Neuronal stem cell (in vitro differentiated cells): ENCODE data around the gene DARS2.

Source experiments
- DNase-seq: peaks from one replicate; pipeline ENCODE4 v3.0.0-alpha.2; 2013; ENCODE audit warnings: low spot score
- H2AFZ ChIP-seq: one replicate; pipeline ENCODE4 v1.6.1; 2013; ENCODE audit warnings: mild to moderate bottlenecking, low read length, inconsistent platforms
- H2AK5ac ChIP-seq: 2 replicates; pipeline ENCODE4 v1.6.1; 2013; ENCODE audit warnings: low read depth, mild to moderate bottlenecking, inconsistent platforms, low read length, moderate library complexity, mixed read lengths
- H2BK120ac ChIP-seq: 2 replicates; pipeline ENCODE4 v1.6.1; 2013; ENCODE audit warnings: low read depth, mild to moderate bottlenecking, inconsistent platforms, low read length, moderate library complexity, mixed read lengths
- H2BK12ac ChIP-seq: one replicate; pipeline ENCODE4 v1.6.1; 2013; ENCODE audit warnings: low read length, inconsistent platforms
- H2BK15ac ChIP-seq: 2 replicates; pipeline ENCODE4 v1.6.1; 2013; ENCODE audit warnings: mild to moderate bottlenecking, low read length, inconsistent platforms, mixed read lengths
- H2BK5ac ChIP-seq: one replicate; pipeline ENCODE4 v1.6.1; 2013; ENCODE audit warnings: inconsistent platforms, mild to moderate bottlenecking, low read length, moderate library complexity
- H3K14ac ChIP-seq: one replicate; pipeline ENCODE4 v1.6.1; 2013; ENCODE audit warnings: low read length, inconsistent platforms
- H3K18ac ChIP-seq: 2 replicates; pipeline ENCODE4 v1.6.1; 2013; ENCODE audit warnings: low read length, inconsistent platforms
- H3K23ac ChIP-seq: 2 replicates; pipeline ENCODE4 v1.6.1; 2013; ENCODE audit warnings: low read depth, mild to moderate bottlenecking, mixed read lengths, low read length, inconsistent platforms; ENCODE audit not compliant: poor library complexity
- H3K27ac ChIP-seq: replicated peaks from 3 replicates; pipeline ENCODE4 v1.5.1; 2013; ENCODE audit warnings: low read length, inconsistent platforms
- H3K27me3 ChIP-seq, 3 experiments: 2 replicates each; pipeline ENCODE4 v1.6.1; 2013; ENCODE audit warnings: low read length in 3 of 3, mild to moderate bottlenecking in 2 of 3, inconsistent platforms in 1 of 3, low read depth in 1 of 3, mixed read lengths in 1 of 3, moderate library complexity in 1 of 3; ENCODE audit not compliant: control insufficient read depth in 3 of 3, insufficient read depth in 3 of 3
- H3K36me3 ChIP-seq, 2 donors: replicated peaks in 1 of 2; 2 replicates each; pipeline ENCODE4 v1.6.1; 2013; ENCODE audit warnings: low read length in 2 of 2; ENCODE audit not compliant: control insufficient read depth in 2 of 2, insufficient read depth in 2 of 2
- H3K4ac ChIP-seq: 2 replicates; pipeline ENCODE4 v1.6.1; 2013; ENCODE audit warnings: inconsistent platforms, mild to moderate bottlenecking, low read length, moderate library complexity
- H3K4me1 ChIP-seq, 2 donors: 1 replicate in 1 of 2; 2 replicates in 1 of 2; pipeline ENCODE4 v1.6.1; 2013; ENCODE audit warnings: low read length in 2 of 2, low read depth in 1 of 2; ENCODE audit not compliant: control insufficient read depth in 2 of 2, insufficient read depth in 1 of 2
- H3K4me2 ChIP-seq: one replicate; pipeline ENCODE4 v1.6.1; 2013; ENCODE audit warnings: mild to moderate bottlenecking, low read length, inconsistent platforms; ENCODE audit not compliant: insufficient read depth, poor library complexity, severe bottlenecking
- H3K4me3 ChIP-seq, 2 donors: 2 replicates each; pipeline ENCODE4 v1.5.1; 2013; ENCODE audit warnings: low read length in 2 of 2, mild to moderate bottlenecking in 2 of 2, inconsistent platforms in 1 of 2, moderate library complexity in 1 of 2
- H3K79me1 ChIP-seq: one replicate; pipeline ENCODE4 v1.6.1; 2013; ENCODE audit warnings: low read depth, mild to moderate bottlenecking, inconsistent platforms, low read length, moderate library complexity
- H3K9ac ChIP-seq: one replicate; pipeline ENCODE4 v1.6.1; 2013; ENCODE audit warnings: mild to moderate bottlenecking, low read depth, low read length, inconsistent platforms; ENCODE audit not compliant: poor library complexity
- H3K9me3 ChIP-seq, 2 donors: replicated peaks in 1 of 2; 2 replicates each; pipeline versions ENCODE3 to v1.6.1; 2013; ENCODE audit warnings: low read length in 2 of 2, mild to moderate bottlenecking in 2 of 2, inconsistent platforms in 1 of 2, low read depth in 1 of 2, mixed read lengths in 1 of 2, moderate library complexity in 1 of 2; ENCODE audit not compliant: control insufficient read depth in 2 of 2, insufficient read depth in 1 of 2
- H4K8ac ChIP-seq: one replicate; pipeline ENCODE4 v1.6.1; 2013; ENCODE audit warnings: low read depth, mild to moderate bottlenecking, inconsistent platforms, low read length, moderate library complexity
- H4K91ac ChIP-seq: one replicate; pipeline ENCODE4 v1.6.1; 2013; ENCODE audit warnings: low read length, low read depth, mild to moderate bottlenecking, inconsistent platforms; ENCODE audit not compliant: poor library complexity
- WGBS, 2 donors: extraction: QIAGEN DNeasy Blood & Tissue Kit; methylation state at CpG; one replicate each; pipeline ENCODE4 v1.1.7; 2013; ENCODE audit warnings: missing lambda C conversion rate in 2 of 2, mixed read lengths in 1 of 2; ENCODE audit not compliant: insufficient read length in 2 of 2, insufficient replicate concordance in 1 of 2; ENCODE audit errors: extremely low coverage in 2 of 2; 5-methylcytosine and 5-hydroxymethylcytosine counted together

The DARS2 gene

GRCh38 chr1:173884701-173885100, 60.2 kb downstream of the DARS2 start:
- WGBS, 2 donors = no CpG with 5 or more reads among the region's 5 CpGs

GRCh38 chr1:173886746-173887611, 62.5 kb downstream of the DARS2 start:
- no peak overlapping the region for H4K91ac ChIP-seq
- peaks cover 0 to 2% of the 10 kb centered on the region in 2 donors for H3K4me1 ChIP-seq
- H3K9ac ChIP-seq = no peak overlapping the region
- no peak overlapping the region for H4K8ac ChIP-seq
- no peak overlapping the region for H3K18ac ChIP-seq
- peaks cover 12 to 61% of the 10 kb centered on the region in 2 donors for H3K36me3 ChIP-seq
- H3K27ac ChIP-seq = no peak overlapping the region
- no peak for DNase-seq
- H2AK5ac ChIP-seq = no peak overlapping the region
- H3K4me2 ChIP-seq = no peak overlapping the region
- no peak overlapping the region for H3K4ac ChIP-seq
- WGBS, 2 donors = no CpG with 5 or more reads among the region's 4 CpGs
- no peaks in the 10 kb centered on the region for H3K9me3 ChIP-seq
- no peak overlapping the region for H3K14ac ChIP-seq
- no peak overlapping the region for H2BK12ac ChIP-seq
- no peak overlapping the region for H2BK15ac ChIP-seq
- H3K27me3 ChIP-seq = no peaks in the 10 kb centered on the region
- no peaks in the 10 kb centered on the region for H3K79me1 ChIP-seq
- H3K4me3 ChIP-seq = no peak overlapping the region
- no peak overlapping the region for H3K23ac ChIP-seq
- no peak overlapping the region for H2AFZ ChIP-seq
- no peak overlapping the region for H2BK120ac ChIP-seq
- no peak overlapping the region for H2BK5ac ChIP-seq

More at GRCh38 chr1:173884701-173885100, 60.2 kb downstream of the DARS2 start:
- no peak for DNase-seq
- Histone ChIP-seq H3K27me3 (no peaks in the 10 kb centered on the region), H3K27ac (no peak overlapping the region), H3K4me3 (no peak overlapping the region), H4K91ac (no peak overlapping the region), H3K4ac (no peak overlapping the region), H3K9me3 (no peaks in the 10 kb centered on the region), H2BK15ac (no peak overlapping the region), H2AK5ac (no peak overlapping the region), H4K8ac (no peak overlapping the region), H3K14ac (no peak overlapping the region), H3K79me1 (no peaks in the 10 kb centered on the region), H3K18ac (no peak overlapping the region), H3K4me1 (peaks cover 0 to 2% of the 10 kb centered on the region in 2 donors), H2BK12ac (no peak overlapping the region), H2AFZ (no peak overlapping the region), H2BK120ac (no peak overlapping the region), H3K23ac (no peak overlapping the region), H2BK5ac (no peak overlapping the region), H3K36me3 (peaks cover 12 to 52% of the 10 kb centered on the region in 2 donors), H3K9ac (no peak overlapping the region), H3K4me2 (no peak overlapping the region)

- Histone ChIP-seq H3K4me2 (no peak overlapping the region), H3K4ac (no peak overlapping the region), H3K9me3 (no peaks in the 10 kb centered on the region), H2BK12ac (no peak overlapping the region), H2AFZ (no peak overlapping the region), H3K27me3 (no peaks in the 10 kb centered on the region), H3K23ac (no peak overlapping the region), H3K79me1 (no peaks in the 10 kb centered on the region), H3K36me3 (peaks cover 12 to 64% of the 10 kb centered on the region in 2 donors), H3K27ac (no peak overlapping the region), H2BK5ac (no peak overlapping the region), H3K4me3 (no peak overlapping the region), H3K18ac (no peak overlapping the region), H3K9ac (no peak overlapping the region), H4K91ac (no peak overlapping the region), H3K4me1 (peaks cover 0 to 2% of the 10 kb centered on the region in 2 donors), H2BK15ac (no peak overlapping the region), H2AK5ac (no peak overlapping the region), H3K14ac (no peak overlapping the region), H2BK120ac (no peak overlapping the region), H4K8ac (no peak overlapping the region)
- no CpG with 5 or more reads among the region's 2 CpGs for whole genome bisulfite sequencing, 2 donors
- DNase-seq = no peak
Measured at GRCh38 chr1:173887627-173888026, 63.2 kb downstream of the DARS2 start.

- no peak overlapping the region for H2BK5ac ChIP-seq
Measured at GRCh38 chr1:173888749-173889148, 64.3 kb downstream of the DARS2 start.

More at GRCh38 chr1:173888749-173889148, 64.3 kb downstream of the DARS2 start:
- DNase-seq = no peak
- Histone ChIP-seq H3K79me1 (no peaks in the 10 kb centered on the region), H3K9me3 (no peaks in the 10 kb centered on the region), H3K4me1 (peaks cover 0 to 2% of the 10 kb centered on the region in 2 donors), H3K4me3 (no peak overlapping the region), H2BK15ac (no peak overlapping the region), H3K18ac (no peak overlapping the region), H3K4ac (no peak overlapping the region), H3K36me3 (peaks cover 12 to 75% of the 10 kb centered on the region in 2 donors), H2AK5ac (no peak overlapping the region), H2BK120ac (no peak overlapping the region), H3K14ac (no peak overlapping the region), H3K27ac (no peak overlapping the region), H4K8ac (no peak overlapping the region), H3K9ac (no peak overlapping the region), H2AFZ (no peak overlapping the region), H3K27me3 (no peaks in the 10 kb centered on the region), H4K91ac (no peak overlapping the region), H2BK12ac (no peak overlapping the region), H3K23ac (no peak overlapping the region), H3K4me2 (no peak overlapping the region)
